CD14-positive monocyte (primary cell): ENCODE measurements around the gene PLEKHA7. TPM values are rescaled to one million over a fixed set of nuclear protein-coding genes. Genes with fewer than 3 reads are reported as not detected.
"Not testable (repeated sequence)": the region's sequence is repeated elsewhere in the genome, so short reads cannot be mapped to it uniquely, and the experiment has no call there.

Source experiments
- DNase-seq, 3 donors: peaks; one replicate each; pipeline ENCODE4 v3.0.0-alpha.2; 2011 to 2022
- H2AFZ ChIP-seq: 2 replicates; pipeline ENCODE4 v1.6.0; 2012; ENCODE audit warnings: mild to moderate bottlenecking, low read depth, low read length, inconsistent platforms; ENCODE audit not compliant: insufficient read depth, poor library complexity, severe bottlenecking
- H3K27ac ChIP-seq, 2 donors: 1 replicate in 1 of 2; 2 replicates in 1 of 2; pipeline ENCODE4 v1.5.1; 2012 to 2013; ENCODE audit warnings: low read length in 2 of 2, control low read depth in 1 of 2, inconsistent platforms in 1 of 2, low read depth in 1 of 2, mild to moderate bottlenecking in 1 of 2
- H3K27me3 ChIP-seq, 2 donors: one replicate each; pipeline versions ENCODE4 v1.6.0 to v1.6.1; 2011 to 2013; ENCODE audit warnings: low read length in 2 of 2; ENCODE audit not compliant: control insufficient read depth in 2 of 2, insufficient read depth in 2 of 2
- H3K36me3 ChIP-seq, 2 donors: replicated peaks in 1 of 2; 1 replicate in 1 of 2; 2 replicates in 1 of 2; pipeline versions ENCODE4 v1.5.1 to v1.6.1; 2012 to 2013; ENCODE audit warnings: low read length in 2 of 2, control low read depth in 1 of 2, inconsistent platforms in 1 of 2, mild to moderate bottlenecking in 1 of 2; ENCODE audit not compliant: insufficient read depth in 2 of 2, control insufficient read depth in 1 of 2
- H3K4me1 ChIP-seq, 2 donors: 1 replicate in 1 of 2; 2 replicates in 1 of 2; pipeline versions ENCODE4 v1.5.1 to v1.6.1; 2012 to 2013; ENCODE audit warnings: low read length in 2 of 2, control low read depth in 1 of 2, inconsistent platforms in 1 of 2, mild to moderate bottlenecking in 1 of 2, moderate library complexity in 1 of 2; ENCODE audit not compliant: insufficient read depth in 2 of 2, control insufficient read depth in 1 of 2
- H3K4me2 ChIP-seq: replicated peaks from 2 replicates; pipeline ENCODE3; 2012; ENCODE audit warnings: low read length, moderate library complexity, mild to moderate bottlenecking; ENCODE audit not compliant: poor library complexity, severe bottlenecking; ENCODE audit errors: extremely low read depth
- H3K4me3 ChIP-seq, 3 experiments: fragments of 200-600 bp in 1 of 3; sonication (generic) in 1 of 3; replicated peaks in 1 of 3; 1 replicate in 2 of 3; 2 replicates in 1 of 3; pipeline ENCODE4 v1.5.1; 2011 to 2013; ENCODE audit warnings: low read length in 3 of 3, mild to moderate bottlenecking in 3 of 3, control low read depth in 2 of 3, low read depth in 2 of 3, inconsistent platforms in 1 of 3, moderate library complexity in 1 of 3
- H3K79me2 ChIP-seq: 2 replicates; pipeline ENCODE4 v1.6.0; 2012; ENCODE audit warnings: mild to moderate bottlenecking, control low read depth, inconsistent platforms, low read length, moderate library complexity; ENCODE audit not compliant: insufficient read depth
- H3K9ac ChIP-seq: 2 replicates; pipeline ENCODE4 v1.6.0; 2017; ENCODE audit warnings: low read length, mild to moderate bottlenecking; ENCODE audit not compliant: insufficient read depth, poor library complexity, severe bottlenecking
- H3K9me3 ChIP-seq, 2 donors: replicated peaks in 1 of 2; 1 replicate in 1 of 2; 2 replicates in 1 of 2; pipeline versions ENCODE4 v1.5.1 to v1.6.1; 2012 to 2013; ENCODE audit warnings: low read length in 2 of 2, control low read depth in 1 of 2; ENCODE audit not compliant: control insufficient read depth in 1 of 2, insufficient read depth in 1 of 2
- H4K20me1 ChIP-seq: 2 replicates; pipeline ENCODE4 v1.6.0; 2012; ENCODE audit warnings: mild to moderate bottlenecking, low read length, control low read depth, moderate library complexity; ENCODE audit not compliant: insufficient read depth
- H3K27ac Mint-ChIP-seq, 7 donors: one replicate each; pipeline ENCODE4 v1.8.0; 2020; ENCODE audit warnings: mild to moderate bottlenecking in 7 of 7, mixed read lengths in 7 of 7, moderate library complexity in 6 of 7, inconsistent platforms in 2 of 7
- H3K27me3 Mint-ChIP-seq, 3 donors: one replicate each; pipeline ENCODE4 v1.8.0; 2021 to 2022; ENCODE audit warnings: low read depth in 3 of 3, mild to moderate bottlenecking in 3 of 3, mixed read lengths in 3 of 3, moderate library complexity in 3 of 3, inconsistent platforms in 1 of 3
- H3K36me3 Mint-ChIP-seq, 2 donors: one replicate each; pipeline ENCODE4 v1.8.0; 2020; ENCODE audit warnings: mixed read lengths in 2 of 2, inconsistent platforms in 1 of 2, mild to moderate bottlenecking in 1 of 2
- H3K4me1 Mint-ChIP-seq: one replicate; pipeline ENCODE4 v1.8.0; 2020; ENCODE audit warnings: mild to moderate bottlenecking, mixed read lengths
- H3K4me3 Mint-ChIP-seq, 2 donors: one replicate each; pipeline ENCODE4 v1.8.0; 2020; ENCODE audit warnings: mild to moderate bottlenecking in 2 of 2, mixed read lengths in 2 of 2, moderate library complexity in 1 of 2
- H3K9me3 Mint-ChIP-seq, 7 donors: one replicate each; pipeline ENCODE4 v1.8.0; 2020 to 2022; ENCODE audit warnings: mixed read lengths in 7 of 7, mild to moderate bottlenecking in 6 of 7, moderate library complexity in 6 of 7, inconsistent platforms in 2 of 7
- WGBS: methylation state at CpG from one replicate; pipeline ENCODE4 v1.1.5; 2013; ENCODE audit warnings: missing lambda C conversion rate; ENCODE audit not compliant: insufficient coverage; 5-methylcytosine and 5-hydroxymethylcytosine counted together
- intact Hi-C, 2 donors: fragments of 100-400 bp; cut with micrococcal nuclease; formaldehyde crosslinking; loops; one replicate each; pipeline versions ENCODE4 v1.15.0 to v1.15.1; 2023
- polyA plus RNA-seq, 3 donors: library from polyadenylated mRNA; depleted of rRNA in 1 of 3; unstranded in 2 of 3; stranded (reverse) in 1 of 3; fragments of 300-500 nt in 2 of 3; fragments of >200 nt in 1 of 3; fragmentation: Illumina TruSeq in 2 of 3; gene quantifications; 1 replicate in 2 of 3; 2 replicates in 1 of 3; pipeline ENCODE4 v1.2.3, GENCODE V29; 2012 to 2021
- TF ChIP-seq, protein P1 (sequence below): fragments of 200-600 bp; IDR thresholded peaks from one replicate; pipeline ENCODE4 v1.8.0; 2022; ENCODE audit warnings: antibody characterized with exemption, mild to moderate bottlenecking

Gene PLEKHA7
- polyA plus RNA-seq, 3 donors = 0.05 to 0.92 (median 0.22) TPM

DNA sequence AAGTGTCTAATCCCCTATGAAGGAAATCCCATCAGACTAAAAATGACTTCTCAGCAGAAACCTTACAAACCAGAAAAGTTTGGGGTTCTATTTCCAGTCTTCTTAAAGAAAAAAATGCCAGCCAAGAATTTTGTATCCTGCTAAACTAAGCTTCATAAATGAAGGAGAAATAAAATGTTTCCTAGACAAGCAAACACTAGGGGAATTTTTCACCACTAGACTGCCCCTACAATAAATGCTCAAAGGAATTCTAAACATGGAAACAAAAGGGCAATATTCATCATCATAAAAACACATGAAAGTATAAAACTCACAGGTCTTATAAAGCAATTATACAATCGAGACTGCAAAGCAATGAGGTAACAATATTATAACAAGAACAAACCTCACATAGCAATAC is 124.3 kb downstream of the PLEKHA7 start:
- Histone ChIP-seq H3K79me2 (no peaks in the 10 kb centered on the region), H3K9me3 (peaks cover 2 to 6% of the 10 kb centered on the region in 2 donors), H3K27me3 (no peaks in the 10 kb centered on the region), H3K36me3 (no peaks in the 10 kb centered on the region), H2AFZ (no peak overlapping the region), H3K4me1 (no peaks in the 10 kb centered on the region), H3K9ac (no peak overlapping the region), H3K4me2 (no peak overlapping the region), H4K20me1 (no peaks in the 10 kb centered on the region), H3K27ac (no peak overlapping the region), H3K4me3 (no peak overlapping the region)
- Mint-ChIP-seq H3K9me3 (peaks cover 3 to 27% (median 9%) of the 10 kb centered on the region in 7 donors), H3K4me1 (no peaks in the 10 kb centered on the region), H3K4me3 (no peak overlapping the region), H3K36me3 (no peaks in the 10 kb centered on the region), H3K27ac (no peak overlapping the region), H3K27me3 (peaks cover 1 to 4% (median 3%) of the 10 kb centered on the region in 3 donors)
- intact Hi-C loops = no loop called here
- DNase-seq = no peak
- TF ChIP-seq, protein P1, sequence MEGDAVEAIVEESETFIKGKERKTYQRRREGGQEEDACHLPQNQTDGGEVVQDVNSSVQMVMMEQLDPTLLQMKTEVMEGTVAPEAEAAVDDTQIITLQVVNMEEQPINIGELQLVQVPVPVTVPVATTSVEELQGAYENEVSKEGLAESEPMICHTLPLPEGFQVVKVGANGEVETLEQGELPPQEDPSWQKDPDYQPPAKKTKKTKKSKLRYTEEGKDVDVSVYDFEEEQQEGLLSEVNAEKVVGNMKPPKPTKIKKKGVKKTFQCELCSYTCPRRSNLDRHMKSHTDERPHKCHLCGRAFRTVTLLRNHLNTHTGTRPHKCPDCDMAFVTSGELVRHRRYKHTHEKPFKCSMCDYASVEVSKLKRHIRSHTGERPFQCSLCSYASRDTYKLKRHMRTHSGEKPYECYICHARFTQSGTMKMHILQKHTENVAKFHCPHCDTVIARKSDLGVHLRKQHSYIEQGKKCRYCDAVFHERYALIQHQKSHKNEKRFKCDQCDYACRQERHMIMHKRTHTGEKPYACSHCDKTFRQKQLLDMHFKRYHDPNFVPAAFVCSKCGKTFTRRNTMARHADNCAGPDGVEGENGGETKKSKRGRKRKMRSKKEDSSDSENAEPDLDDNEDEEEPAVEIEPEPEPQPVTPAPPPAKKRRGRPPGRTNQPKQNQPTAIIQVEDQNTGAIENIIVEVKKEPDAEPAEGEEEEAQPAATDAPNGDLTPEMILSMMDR = no peak
- WGBS = no CpG with 5 or more reads among the region's 1 CpG

DNA sequence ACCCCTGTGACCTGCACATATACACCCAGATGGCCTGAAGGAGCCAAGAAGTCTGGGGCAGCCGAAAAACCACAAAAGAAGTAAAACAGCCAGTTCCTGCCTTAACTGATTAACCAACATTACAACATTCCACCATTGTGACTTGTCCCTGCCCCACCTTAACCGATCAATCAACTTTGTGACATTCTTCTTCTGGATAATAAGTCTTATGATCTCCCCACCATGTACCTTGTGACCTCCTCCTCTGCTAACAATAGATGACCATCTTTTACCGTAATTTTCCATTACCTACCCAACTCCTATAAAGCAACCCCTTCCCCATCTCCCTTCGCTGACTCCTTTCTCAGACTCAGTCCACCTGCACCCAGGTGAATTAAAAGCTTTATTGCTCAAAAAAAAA is 125.2 kb downstream of the PLEKHA7 start:
- intact Hi-C loops, H3K27ac Mint-ChIP-seq, H3K4me3 Mint-ChIP-seq: not testable (repeated sequence)

DNA sequence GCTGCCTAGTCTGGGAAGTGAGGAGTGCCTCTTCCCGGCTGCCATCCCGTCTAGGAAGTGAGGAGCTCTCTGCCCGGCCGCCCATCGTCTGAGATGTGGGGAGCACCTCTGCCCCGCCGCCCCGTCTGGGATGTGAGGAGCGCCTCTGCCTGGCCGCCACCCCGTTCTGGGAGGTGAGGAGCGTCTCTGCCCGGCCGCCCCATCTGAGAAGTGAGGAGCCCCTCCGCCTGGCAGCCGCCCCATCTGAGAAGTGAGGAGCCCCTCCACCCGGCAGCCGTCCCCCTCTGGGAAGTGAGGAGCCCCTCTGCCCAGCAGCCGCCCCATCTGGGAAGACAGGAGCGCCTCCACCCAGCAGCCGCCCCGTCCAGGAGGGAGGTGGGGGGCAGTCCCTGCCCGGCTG is 126.3 kb downstream of the PLEKHA7 start:
- peaks cover 3 to 25% (median 9%) of the 10 kb centered on the region in 7 donors for H3K9me3 Mint-ChIP-seq
- not testable (repeated sequence) for H3K4me1 Mint-ChIP-seq, H3K27ac ChIP-seq

More for the DNA sequence above, 125.2 kb downstream of the PLEKHA7 start:
- not testable (repeated sequence) for H3K27ac ChIP-seq, H4K20me1 ChIP-seq, H3K27me3 Mint-ChIP-seq, H3K9me3 ChIP-seq, H3K9ac ChIP-seq, H3K4me1 ChIP-seq, H3K4me1 Mint-ChIP-seq, H3K4me2 ChIP-seq, H3K36me3 Mint-ChIP-seq, H3K4me3 ChIP-seq, H3K27me3 ChIP-seq, H3K79me2 ChIP-seq, H3K36me3 ChIP-seq, DNase-seq, H2AFZ ChIP-seq
- H3K9me3 Mint-ChIP-seq = peaks cover 3 to 27% (median 9%) of the 10 kb centered on the region in 7 donors
- WGBS = 100% methylated on average over 1 of the region's 4 CpGs

More for the DNA sequence above, 126.3 kb downstream of the PLEKHA7 start:
- H3K4me2 ChIP-seq, H4K20me1 ChIP-seq, intact Hi-C loops, H3K9me3 ChIP-seq, H3K27me3 Mint-ChIP-seq, DNase-seq, H3K36me3 ChIP-seq, H3K4me3 ChIP-seq, H3K4me3 Mint-ChIP-seq, H3K79me2 ChIP-seq, H2AFZ ChIP-seq, H3K9ac ChIP-seq, H3K27me3 ChIP-seq, H3K27ac Mint-ChIP-seq, H3K36me3 Mint-ChIP-seq, H3K4me1 ChIP-seq: not testable (repeated sequence)
- WGBS = 91% methylated on average over 20 of the region's 23 CpGs
